ENCODE data around the gene TUBGCP3. TPM values are rescaled to one million over a fixed set of nuclear protein-coding genes. Genes with fewer than 3 reads are reported as not detected.

TUBGCP3 gene
- total and polyA plus RNA-seq, 9 of the 15 experiments (the other 6 are each of a cell fraction or from before 2014, with no cell fraction given): 3.0 to 24.8 (median 15.2) TPM

- DNase-seq (ENCODE audit: extremely low read depth in 1 of 4, low spot score in 3 of 4) (no peak), FAIRE-seq (no peak), ATAC-seq (no peak)
- in situ Hi-C loops (cut with MboI) (no loop called here), intact Hi-C loops (cut with micrococcal nuclease) (no loop called here)
- Histone ChIP-seq H3K4me3 (no peak overlapping the region), H2AFZ (ENCODE audit: low read depth, low read length) (no peak overlapping the region), H4K20me1 (replicated peaks; ENCODE audit: control insufficient read depth, insufficient read depth, low read length) (no peaks in the 10 kb centered on the region), H3K4me2 (ENCODE audit: insufficient read depth, low read length) (no peak overlapping the region), H3K9me1 (ENCODE audit: control insufficient read depth, insufficient read depth, low read length) (no peaks in the 10 kb centered on the region), H3K9me3 (replicated peaks; ENCODE audit: control insufficient read depth, insufficient read depth, low read depth, low read length) (no peaks in the 10 kb centered on the region), H3K9ac (ENCODE audit: insufficient read depth in 1 of 2, low read depth in 2 of 2, low read length in 2 of 2) (no peak overlapping the region), H3K79me2 (ENCODE audit: control insufficient read depth, insufficient read depth, low read length) (no peaks in the 10 kb centered on the region), H3K36me3 (ENCODE audit: control insufficient read depth, insufficient read depth, low read length) (peaks cover 59% of the 10 kb centered on the region), H3K27ac (ENCODE audit: extremely low read depth, low read depth, low read length) (no peak overlapping the region), H3K27me3 (ENCODE audit: control insufficient read depth in 2 of 2, insufficient read depth in 2 of 2, low read length in 2 of 2) (no peaks in the 10 kb centered on the region), H3K4me1 (replicated peaks in 1 of 2; ENCODE audit: control insufficient read depth in 2 of 2, insufficient read depth in 2 of 2, low read length in 2 of 2) (no peaks in the 10 kb centered on the region)
- TF ChIP-seq TSHZ1 (CRISPR knock-in tag; IDR thresholded peaks at IDR 0.05) (no peak), CCAR2 (IDR thresholded peaks at IDR 0.05; ENCODE audit: low read depth, low read length) (no peak), YBX1 (IDR thresholded peaks at IDR 0.05) (no peak)
- ChIA-PET CTCF (ENCODE audit: low intra/inter-chr PET ratio) (interaction anchor here (0.6 kb wide), 1 partner anchor 99 kb away, joined by 3 read pairs; no protein-coding TSS in a partner anchor), POLR2A (interaction anchor here (0.6 kb wide), 1 partner anchor 355 kb away, joined by 3 read pairs; no protein-coding TSS in a partner anchor)
- no TSS peak for BruUV-seq (replicated peaks)
- WGBS (ENCODE audit: insufficient coverage, low coverage, missing lambda C conversion rate): 91% methylated on average over 5 of the region's 6 CpGs
Measured at GRCh38 chr13:112509190-112509589, 78.8 kb downstream of the TUBGCP3 start.
